K562 (cell line): ENCODE results near the gene LPAR2. TPM values are rescaled to one million over a fixed set of nuclear protein-coding genes. Genes with fewer than 3 reads are reported as not detected.

Experiments used
- ATF1 ChIP-seq, 2 experiments: fragments of 450-650 bp in 1 of 2; IDR thresholded peaks; 2 replicates each; pipeline ENCODE4 v1.6.1; 2016; ENCODE audit warnings: missing compliant biosample characterization in 1 of 2, missing genetic modification characterization in 1 of 2
- ATF7 ChIP-seq: fragments of 450-650 bp; IDR thresholded peaks from 2 replicates; pipeline ENCODE4 v1.7.1; 2014; ENCODE audit warnings: mild to moderate bottlenecking, moderate library complexity
- BCOR ChIP-seq: fragments of 450-650 bp; IDR thresholded peaks from 2 replicates; pipeline ENCODE4 v1.6.1; 2016
- CREB1 ChIP-seq, 2 experiments: sonication (generic) in 1 of 2; formaldehyde crosslinking in 1 of 2; IDR thresholded peaks; 2 replicates each; pipeline versions ENCODE4 v1.6.1 to v1.8.0; 2012 to 2022; ENCODE audit warnings: inconsistent platforms in 1 of 2, mild to moderate bottlenecking in 1 of 2, missing genetic modification reagents in 1 of 2, moderate library complexity in 1 of 2
- CREM ChIP-seq: IDR thresholded peaks from 2 replicates; pipeline ENCODE4 v1.6.1; 2014; ENCODE audit warnings: antibody characterized with exemption, low read depth
- EGR1 ChIP-seq: fragments of 450-650 bp; conservative IDR thresholded peaks from 2 replicates; pipeline ENCODE4 v1.6.1; 2017; ENCODE audit warnings: mild to moderate bottlenecking
- FOS ChIP-seq: IDR thresholded peaks from 3 replicates; pipeline ENCODE4 v1.6.1; 2011; ENCODE audit not compliant: insufficient read length; ENCODE audit errors: extremely low read depth
- HDAC8 ChIP-seq: fragments of 450-650 bp; IDR thresholded peaks from 2 replicates; pipeline ENCODE4 v1.6.1; 2016; ENCODE audit warnings: mild to moderate bottlenecking, missing genetic modification characterization, moderate library complexity, missing compliant biosample characterization
- KDM5B ChIP-seq: fragments of 200-600 bp; sonication (generic); IDR thresholded peaks from 2 replicates; pipeline ENCODE4 v1.6.1; 2012; ENCODE audit warnings: low read depth, mild to moderate bottlenecking, moderate library complexity, low read length, control low read depth, inconsistent platforms; ENCODE audit not compliant: insufficient replicate concordance
- MBD1 ChIP-seq: fragments of 250-450 bp; sonication (Bioruptor Pico); IDR thresholded peaks from 2 replicates; pipeline ENCODE4 v1.8.0; 2022; ENCODE audit warnings: inconsistent platforms
- NCOA6 ChIP-seq: fragments of 450-650 bp; IDR thresholded peaks from 2 replicates; pipeline ENCODE4 v1.6.1; 2017; ENCODE audit warnings: mild to moderate bottlenecking
- NR2C2 ChIP-seq, 2 experiments: fragments of 200-800 bp in 1 of 2; sonication (Bioruptor generic) in 1 of 2; sonication (generic) in 1 of 2; formaldehyde crosslinking in 1 of 2; IDR thresholded peaks; 2 replicates each; pipeline versions ENCODE4 v1.6.1 to v1.8.0; 2016 to 2022; ENCODE audit warnings: mild to moderate bottlenecking in 1 of 2, missing compliant biosample characterization in 1 of 2, missing genetic modification characterization in 1 of 2, missing genetic modification reagents in 1 of 2
- PHF8 ChIP-seq: fragments of 200-600 bp; sonication (generic); IDR thresholded peaks from 2 replicates; pipeline ENCODE4 v1.6.1; 2012; ENCODE audit warnings: mixed run types, mild to moderate bottlenecking, inconsistent platforms, low read length, moderate library complexity, borderline replicate concordance
- RBFOX2 ChIP-seq: fragments of 200-400 bp; formaldehyde crosslinking; IDR thresholded peaks from 2 replicates; pipeline ENCODE4 v1.6.1; 2017; ENCODE audit warnings: low read depth, mild to moderate bottlenecking, low read length, moderate library complexity
- RFX1 ChIP-seq: fragments of 450-650 bp; IDR thresholded peaks from 2 replicates; pipeline ENCODE4 v1.6.1; 2016; ENCODE audit warnings: mild to moderate bottlenecking, moderate library complexity
- SMAD4 ChIP-seq: fragments of 250-450 bp; sonication (Bioruptor Pico); conservative IDR thresholded peaks from 2 replicates; pipeline ENCODE4 v1.8.0; 2021; ENCODE audit warnings: inconsistent platforms, mild to moderate bottlenecking, moderate library complexity
- SMC3 ChIP-seq: conservative IDR thresholded peaks from 2 replicates; pipeline ENCODE4 v1.6.1; 2011; ENCODE audit warnings: low read depth, low read length, improper control_type of control experiment; ENCODE audit not compliant: insufficient read depth
- SP1 ChIP-seq: sonication (generic); formaldehyde crosslinking; IDR thresholded peaks from 2 replicates; pipeline ENCODE4 v1.8.1; 2022; ENCODE audit warnings: mild to moderate bottlenecking, missing genetic modification reagents
- SRF ChIP-seq, 2 experiments: fragments of 250-450, 450-650 bp in 1 of 2; sonication (Bioruptor Pico) in 1 of 2; sonication (generic) in 1 of 2; formaldehyde crosslinking; IDR thresholded peaks; 2 replicates each; pipeline versions ENCODE4 v1.5.0 to v1.5.1; 2020 to 2022; ENCODE audit warnings: mild to moderate bottlenecking in 1 of 2, missing genetic modification reagents in 1 of 2
- TBP ChIP-seq: optimal IDR thresholded peaks from 2 replicates; pipeline ENCODE3; 2011; ENCODE audit warnings: low read depth, low read length, improper control_type of control experiment
- ZC3H4 ChIP-seq: sonication (generic); formaldehyde crosslinking; IDR thresholded peaks from 2 replicates; pipeline ENCODE4 v1.9.0; 2021; ENCODE audit warnings: missing genetic modification reagents, borderline replicate concordance
- ZFP36 ChIP-seq: fragments of 150-350 bp; IDR thresholded peaks from 2 replicates; pipeline ENCODE4 v1.6.1; 2018; ENCODE audit warnings: low read length, low read depth; ENCODE audit not compliant: partially characterized antibody
- ZNF263 ChIP-seq: sonication (generic); formaldehyde crosslinking; IDR thresholded peaks from 2 replicates; pipeline ENCODE4 v1.8.0; 2022; ENCODE audit warnings: mild to moderate bottlenecking, missing genetic modification reagents, borderline replicate concordance
- ZNF384 ChIP-seq: IDR thresholded peaks from 2 replicates; pipeline ENCODE4 v1.6.1; 2012; ENCODE audit warnings: low read depth, low read length, improper control_type of control experiment
- ZNF444 ChIP-seq: fragments of 250-450 bp; sonication (Bioruptor Pico); IDR thresholded peaks from 2 replicates; pipeline ENCODE4 v1.4.0; 2020; ENCODE audit warnings: mild to moderate bottlenecking, moderate library complexity
- ZNF696 ChIP-seq: fragments of 250-450 bp; sonication (Bioruptor Pico); conservative IDR thresholded peaks from 2 replicates; pipeline ENCODE4 v1.4.0; 2020; ENCODE audit warnings: mild to moderate bottlenecking, moderate library complexity
- polyA plus RNA-seq, 8 experiments: library from polyadenylated mRNA; depleted of rRNA in 4 of 8; stranded (reverse) in 5 of 8; unstranded in 3 of 8; fragments of >200 nt; fragmentation: Nextera tagmentation in 2 of 8; fragmentation: Illumina TruSeq in 1 of 8; extraction: Ambion mirVana in 2 of 8; extraction: Trizol in 1 of 8; gene quantifications; 2 replicates each; pipeline versions ENCODE4 v1.2.1 to v1.2.3, GENCODE V29; 2011 to 2014; ENCODE audit warnings: inconsistent platforms in 1 of 8, missing spikeins in 1 of 8
- total RNA-seq, 7 experiments: library from RNA; depleted of rRNA in 6 of 7; stranded (reverse); fragments of >200 nt in 6 of 7; fragmentation: Illumina TruSeq in 2 of 7; extraction: Trizol in 2 of 7; gene quantifications; 2 replicates each; pipeline versions ENCODE4 v1.2.1 to v1.2.3, GENCODE V29; 2011 to 2021; ENCODE audit warnings: low replicate concordance in 1 of 7

The LPAR2 gene
- total and polyA plus RNA-seq, 9 of the 15 experiments (the other 6 are each of a cell fraction or from before 2014, with no cell fraction given), result 0.63 to 13.8 (median 4.4) TPM

- TF ChIP-seq ZFP36 (no peak), ZNF444 (CRISPR knock-in tag) (no peak), NR2C2 (CRISPR knock-in tag; IDR thresholded peaks at IDR 0.05) (no peak), NR2C2 (tag; IDR thresholded peaks at IDR 0.05) (no peak), BCOR (no peak), MBD1 (CRISPR knock-in tag) (0 out of 2 replicates have a peak, but pooled peaks have one; percentile 8), ZNF696 (no peak), TBP (peak; percentile 65), ZC3H4 (CRISPR knock-in tag) (0 out of 2 replicates have a peak, but pooled peaks have one; percentile 56), CREB1 (IDR thresholded peaks at IDR 0.05) (peak; percentile 29; the same call in 1 of the 2 replicates), CREB1 (CRISPR knock-in tag; IDR thresholded peaks at IDR 0.05) (no peak; the same call in 1 of the 2 replicates), ZNF384 (no peak), RFX1 (peak; percentile 95), FOS (peak; percentile 22), EGR1 (peak; percentile 81), PHF8 (peak; percentile 59; the same call in 1 of the 2 replicates), RBFOX2 (peak; percentile 65), CREM (peak; percentile 75), SMAD4 (CRISPR knock-in tag) (no peak), NCOA6 (peak; percentile 76; the same call in 1 of the 2 replicates), SMC3 (no peak), SP1 (CRISPR knock-in tag) (peak; percentile 92), KDM5B (peak; percentile 31), HDAC8 (tag) (0 out of 2 replicates have a peak, but pooled peaks have one; percentile 35), ATF7 (peak; percentile 64), ZNF263 (CRISPR knock-in tag) (peak; percentile 32; the same call in 1 of the 2 replicates), ATF1 (CRISPR knock-in tag; IDR thresholded peaks at IDR 0.05) (no peak), ATF1 (tag; IDR thresholded peaks at IDR 0.05) (peak; percentile 36; the same call in 1 of the 2 replicates), SRF (CRISPR knock-in tag; IDR thresholded peaks at IDR 0.05) (0 out of 4 replicates have a peak, but pooled peaks of 1 of the 2 experiments have one; percentile 32)
Measured at GRCh38 chr19:19618219-19619051, 9.6 kb downstream of the LPAR2 start, which contains the start of gene PBX4 (continued).
